Endothelial cell of umbilical vein (primary cell): ENCODE results near the gene TMEM184B.

Experiments
- POLR2A ChIP-seq: IDR thresholded peaks from 2 replicates; pipeline ENCODE4 v1.6.1; 2012; ENCODE audit warnings: low read depth, mild to moderate bottlenecking, control low read depth, low read length
- TF ChIP-seq, protein P1 (sequence below), 2 donors: IDR thresholded peaks; 1 replicate in 1 of 2; 2 replicates in 1 of 2; pipeline ENCODE4 v1.5.1; 2011; ENCODE audit warnings: low read length in 2 of 2, mild to moderate bottlenecking in 2 of 2, moderate library complexity in 2 of 2, control low read depth in 1 of 2, inconsistent platforms in 1 of 2, low read depth in 1 of 2; ENCODE audit not compliant: insufficient read depth in 1 of 2; ENCODE audit errors: extremely low read depth in 1 of 2

GRCh38 chr22:38220653-38221386 is 52.0 kb downstream of the TMEM184B start:
- TF ChIP-seq, protein P1, sequence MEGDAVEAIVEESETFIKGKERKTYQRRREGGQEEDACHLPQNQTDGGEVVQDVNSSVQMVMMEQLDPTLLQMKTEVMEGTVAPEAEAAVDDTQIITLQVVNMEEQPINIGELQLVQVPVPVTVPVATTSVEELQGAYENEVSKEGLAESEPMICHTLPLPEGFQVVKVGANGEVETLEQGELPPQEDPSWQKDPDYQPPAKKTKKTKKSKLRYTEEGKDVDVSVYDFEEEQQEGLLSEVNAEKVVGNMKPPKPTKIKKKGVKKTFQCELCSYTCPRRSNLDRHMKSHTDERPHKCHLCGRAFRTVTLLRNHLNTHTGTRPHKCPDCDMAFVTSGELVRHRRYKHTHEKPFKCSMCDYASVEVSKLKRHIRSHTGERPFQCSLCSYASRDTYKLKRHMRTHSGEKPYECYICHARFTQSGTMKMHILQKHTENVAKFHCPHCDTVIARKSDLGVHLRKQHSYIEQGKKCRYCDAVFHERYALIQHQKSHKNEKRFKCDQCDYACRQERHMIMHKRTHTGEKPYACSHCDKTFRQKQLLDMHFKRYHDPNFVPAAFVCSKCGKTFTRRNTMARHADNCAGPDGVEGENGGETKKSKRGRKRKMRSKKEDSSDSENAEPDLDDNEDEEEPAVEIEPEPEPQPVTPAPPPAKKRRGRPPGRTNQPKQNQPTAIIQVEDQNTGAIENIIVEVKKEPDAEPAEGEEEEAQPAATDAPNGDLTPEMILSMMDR (IDR thresholded peaks at IDR 0.05; ENCODE audit: extremely low read depth in 1 of 2, insufficient read depth in 1 of 2, low read depth in 1 of 2, low read length in 2 of 2): no peak
- no peak for TF ChIP-seq POLR2A
